ENCODE results near the gene HK3.

DNA sequence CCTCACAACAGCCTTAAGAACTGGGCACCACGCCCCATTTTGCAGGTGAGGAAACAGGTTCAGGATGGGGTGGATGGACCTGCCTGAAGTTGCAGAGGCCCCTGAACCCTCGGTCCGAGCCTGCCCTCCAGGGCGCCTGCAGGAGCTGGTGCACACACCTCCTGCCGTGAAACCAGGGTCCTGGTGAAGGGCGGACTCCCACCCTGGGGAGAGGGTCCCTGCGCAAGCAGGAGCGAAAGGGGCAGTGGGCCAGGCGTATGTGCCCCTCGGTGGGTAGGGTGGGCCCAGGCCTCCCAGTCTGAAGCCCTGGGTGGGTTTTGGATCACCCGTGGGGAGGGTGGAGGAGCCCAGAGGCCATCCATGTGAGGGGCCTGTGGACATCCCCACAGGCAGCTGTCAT lies 37.9 kb downstream of the HK3 start:
- TF ChIP-seq, protein P1, sequence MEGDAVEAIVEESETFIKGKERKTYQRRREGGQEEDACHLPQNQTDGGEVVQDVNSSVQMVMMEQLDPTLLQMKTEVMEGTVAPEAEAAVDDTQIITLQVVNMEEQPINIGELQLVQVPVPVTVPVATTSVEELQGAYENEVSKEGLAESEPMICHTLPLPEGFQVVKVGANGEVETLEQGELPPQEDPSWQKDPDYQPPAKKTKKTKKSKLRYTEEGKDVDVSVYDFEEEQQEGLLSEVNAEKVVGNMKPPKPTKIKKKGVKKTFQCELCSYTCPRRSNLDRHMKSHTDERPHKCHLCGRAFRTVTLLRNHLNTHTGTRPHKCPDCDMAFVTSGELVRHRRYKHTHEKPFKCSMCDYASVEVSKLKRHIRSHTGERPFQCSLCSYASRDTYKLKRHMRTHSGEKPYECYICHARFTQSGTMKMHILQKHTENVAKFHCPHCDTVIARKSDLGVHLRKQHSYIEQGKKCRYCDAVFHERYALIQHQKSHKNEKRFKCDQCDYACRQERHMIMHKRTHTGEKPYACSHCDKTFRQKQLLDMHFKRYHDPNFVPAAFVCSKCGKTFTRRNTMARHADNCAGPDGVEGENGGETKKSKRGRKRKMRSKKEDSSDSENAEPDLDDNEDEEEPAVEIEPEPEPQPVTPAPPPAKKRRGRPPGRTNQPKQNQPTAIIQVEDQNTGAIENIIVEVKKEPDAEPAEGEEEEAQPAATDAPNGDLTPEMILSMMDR (IDR thresholded peaks at IDR 0.05) = no peak
- TF ChIP-seq POLR2A (IDR thresholded peaks at IDR 0.05) (no peak), POLR2AphosphoS5 (IDR thresholded peaks at IDR 0.05) (no peak)

Measured in prostate gland (tissue), 2 donors.